Hindlimb muscle (tissue), 1 donor: ENCODE results near the gene UNKL. TPM values are rescaled to one million over a fixed set of nuclear protein-coding genes. Genes with fewer than 3 reads are reported as not detected.
"Not testable (repeated sequence)": the region's sequence is repeated elsewhere in the genome, so short reads cannot be mapped to it uniquely, and the experiment has no call there.

Experiments used
- DNase-seq: peaks from one replicate; pipeline ENCODE4 v3.0.0-alpha.2; 2013
- polyA plus RNA-seq: library from polyadenylated mRNA; unstranded; fragments of 120-200 nt; gene quantifications from one replicate; pipeline ENCODE4 v1.2.1, GENCODE V29; 2013; ENCODE audit not compliant: insufficient read length

The UNKL gene
- polyA plus RNA-seq, 1 donor, result 9.8 TPM

DNA sequence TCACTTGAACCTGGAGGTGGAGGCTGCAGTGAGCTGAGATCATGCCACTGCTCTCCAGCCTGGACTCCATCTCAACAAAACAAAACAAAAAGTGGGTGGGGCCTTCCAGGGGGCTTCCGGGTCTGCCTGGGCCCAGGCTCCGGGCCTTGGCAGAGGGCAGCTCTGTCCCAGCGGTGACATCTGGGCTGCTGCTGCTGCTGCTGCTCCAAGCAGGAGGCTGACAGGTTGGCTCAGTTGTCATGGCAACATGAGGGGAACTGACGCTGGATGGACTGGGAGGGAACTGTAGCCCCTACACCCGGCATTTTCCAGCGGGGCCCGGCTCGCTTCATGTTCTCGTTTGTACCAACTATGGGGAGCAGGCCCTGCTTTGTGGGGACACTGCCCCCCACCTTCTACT is 77.0 kb downstream of the UNKL start:
- no peak for DNase-seq

GRCh38 chr16:1336619-1337018 is 77.9 kb downstream of the UNKL start:
- DNase-seq, result no peak

- no peak for DNase-seq
Measured at GRCh38 chr16:1335996-1336395, 78.5 kb downstream of the UNKL start.

DNA sequence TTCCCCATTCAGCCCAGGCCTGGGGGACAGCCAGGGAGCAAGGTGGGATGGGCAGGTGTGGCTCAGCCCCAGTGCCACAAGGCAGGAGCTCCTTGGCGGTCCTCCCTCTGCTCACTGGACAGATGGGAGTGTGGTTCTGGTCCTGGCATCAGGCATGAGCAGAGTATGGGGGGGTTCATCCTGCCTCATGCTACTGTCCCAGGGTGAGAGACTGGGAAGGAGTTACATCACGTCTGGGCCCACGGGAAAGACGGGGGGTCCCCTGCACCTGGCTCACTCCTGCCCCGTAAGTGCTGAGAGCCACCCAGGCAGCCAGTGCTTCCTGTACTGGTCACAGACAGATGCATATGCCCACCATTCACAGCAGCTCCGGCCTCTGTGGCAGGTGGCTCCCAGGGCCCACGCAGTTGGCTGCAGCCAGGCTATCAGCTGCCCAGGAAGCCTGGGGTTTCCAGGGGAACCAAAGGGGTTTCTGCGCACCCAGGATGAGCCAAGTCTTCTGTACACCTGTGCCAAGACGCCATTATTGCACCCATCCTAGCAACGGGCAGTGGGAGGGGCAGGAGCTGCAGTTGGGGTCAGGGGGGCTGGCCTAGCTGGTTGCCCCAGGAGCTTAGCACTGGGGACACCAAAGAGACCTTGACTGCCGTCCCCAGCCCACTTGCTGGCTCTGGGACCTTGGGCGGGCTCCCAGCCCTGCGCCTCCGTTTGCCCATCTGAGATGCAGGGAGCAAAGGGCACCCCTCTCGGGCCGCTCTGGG is 79.1 kb downstream of the UNKL start:
- DNase-seq, result no peak

DNA sequence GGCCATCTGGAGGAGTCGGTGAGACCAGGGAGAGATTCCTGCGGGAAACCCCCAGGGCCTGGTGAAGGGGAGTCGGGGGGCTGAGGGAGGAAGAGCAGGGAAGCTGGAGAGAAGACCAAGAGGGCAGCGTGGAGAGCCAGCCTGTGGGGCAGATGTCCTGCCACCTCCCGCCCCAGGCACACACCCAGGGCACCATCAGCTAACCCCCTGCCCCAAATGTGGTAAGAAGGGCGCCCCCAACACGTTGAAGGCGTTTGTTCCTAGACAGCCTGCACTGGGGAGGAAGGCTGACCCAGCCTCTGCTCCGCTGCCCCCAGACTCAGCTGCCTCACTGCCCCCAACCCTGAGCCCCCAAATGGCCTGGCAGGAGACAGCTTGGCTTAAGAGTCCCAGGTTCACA is 79.8 kb downstream of the UNKL start:
- no peak for DNase-seq

DNA sequence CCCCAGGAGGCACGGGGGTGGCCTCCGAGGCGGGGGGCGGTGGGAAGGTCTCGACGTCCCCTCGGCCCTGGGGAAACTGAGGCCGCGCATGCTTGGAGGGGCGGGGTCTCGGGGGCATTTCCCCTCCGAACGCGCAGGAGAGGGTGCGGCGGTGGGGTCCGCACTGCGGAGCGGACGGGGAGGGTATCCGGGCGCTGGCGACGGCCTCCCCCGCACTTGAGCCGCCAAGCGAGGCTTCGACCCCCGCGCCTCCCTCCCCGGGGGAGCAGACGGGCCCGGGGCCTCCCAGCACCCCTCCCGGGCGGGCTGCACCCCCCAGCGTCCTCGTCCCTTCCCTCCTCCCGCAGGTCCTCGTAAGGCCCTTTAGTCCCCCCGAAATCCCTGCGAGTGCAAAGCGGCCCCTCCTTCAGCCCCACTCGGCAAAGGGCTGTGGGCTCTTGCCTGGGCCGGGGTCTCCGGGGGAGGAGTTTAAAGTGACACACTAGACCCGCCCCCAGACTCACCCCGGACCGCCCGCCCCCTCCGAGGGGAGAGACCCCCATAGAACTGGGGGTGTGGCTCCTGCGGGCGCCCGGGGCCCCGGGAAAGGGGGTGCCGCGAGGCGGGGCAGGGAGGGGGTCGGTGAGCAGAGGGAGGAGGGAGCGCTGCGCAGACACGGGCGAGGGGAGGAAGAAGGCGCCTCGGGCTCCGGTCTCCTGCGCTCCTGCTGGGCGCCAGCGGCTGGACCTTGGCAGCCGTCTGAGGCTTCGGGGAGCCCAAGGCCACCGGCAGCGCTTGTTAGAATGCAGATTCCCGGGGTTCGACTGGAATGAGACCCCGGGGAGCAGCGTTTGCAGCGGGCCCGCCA is 80.4 kb downstream of the UNKL start:
- no peak for DNase-seq

DNA sequence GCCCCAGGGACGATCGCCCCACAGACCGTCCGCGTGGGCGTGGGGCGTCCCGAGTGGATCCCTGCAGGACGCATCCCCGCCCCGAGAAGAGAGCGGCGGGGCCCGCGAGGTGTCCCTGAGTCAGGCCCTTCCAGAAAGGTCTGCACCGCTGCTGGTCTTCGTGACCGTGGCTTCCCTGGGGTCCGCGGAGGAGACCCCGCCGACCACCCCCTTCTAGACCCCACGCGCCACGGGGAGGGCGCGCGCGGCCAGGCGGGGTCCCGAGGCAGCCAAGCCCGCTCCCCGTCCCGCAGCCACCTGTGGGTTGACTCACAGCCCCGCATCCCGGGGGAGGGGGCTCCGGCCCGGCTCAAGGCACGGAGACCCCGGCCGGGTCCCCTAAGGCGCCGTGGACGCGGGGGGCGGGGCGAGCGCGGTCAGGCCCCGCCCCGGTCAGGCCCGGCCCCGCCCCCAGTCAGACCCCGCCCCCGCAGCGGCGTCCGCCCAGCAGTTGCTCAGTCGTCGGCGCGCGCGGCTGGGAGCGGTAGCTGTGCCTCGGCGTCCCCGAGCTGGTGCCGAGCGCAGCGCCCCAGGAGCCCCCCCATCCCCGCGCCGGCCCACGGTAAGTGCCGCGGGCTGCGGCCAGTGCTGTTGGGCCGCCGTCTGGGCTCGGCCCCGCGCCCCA is 81.2 kb downstream of the UNKL start, which contains the start of gene BAIAP3:
Gene BAIAP3, plus strand, starts transcription at position 497 of the 664 bp plus-strand sequence. CDS start 4,905 bp downstream, outside the sequence.
- DNase-seq, result no peak

- DNase-seq, result no peak
Measured at GRCh38 chr16:1332618-1333148, 81.8 kb downstream of the UNKL start.

GRCh38 chr16:1331712-1332617 is 82.5 kb downstream of the UNKL start:
- peak; percentile 37 for DNase-seq

GRCh38 chr16:1330931-1331711 is 83.4 kb downstream of the UNKL start:
- DNase-seq, result no peak

- no peak for DNase-seq
Measured at GRCh38 chr16:1330260-1330914, 84.1 kb downstream of the UNKL start.

DNA sequence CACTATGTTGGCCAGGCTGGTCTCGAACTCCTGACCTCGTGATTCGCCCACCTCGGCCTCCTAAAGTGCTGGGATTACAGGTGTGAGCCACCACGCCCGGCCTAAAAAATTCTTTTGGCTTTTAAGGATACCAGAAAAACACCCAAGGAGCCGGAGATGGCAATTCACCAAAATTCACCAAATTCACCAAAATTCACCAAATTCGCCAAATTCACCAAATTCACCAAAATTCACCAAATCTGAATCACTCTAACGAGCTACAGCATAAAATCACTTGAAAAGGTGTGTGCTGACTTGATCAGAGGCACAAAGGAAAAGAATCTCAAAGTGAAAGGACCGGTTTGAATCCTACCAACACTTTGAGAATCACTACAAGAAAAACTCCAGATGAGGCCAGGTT is 85.5 kb downstream of the UNKL start:
- not testable (repeated sequence) for DNase-seq

GRCh38 chr16:1328136-1328535 is 86.4 kb downstream of the UNKL start:
- DNase-seq, result not testable (repeated sequence)

DNA sequence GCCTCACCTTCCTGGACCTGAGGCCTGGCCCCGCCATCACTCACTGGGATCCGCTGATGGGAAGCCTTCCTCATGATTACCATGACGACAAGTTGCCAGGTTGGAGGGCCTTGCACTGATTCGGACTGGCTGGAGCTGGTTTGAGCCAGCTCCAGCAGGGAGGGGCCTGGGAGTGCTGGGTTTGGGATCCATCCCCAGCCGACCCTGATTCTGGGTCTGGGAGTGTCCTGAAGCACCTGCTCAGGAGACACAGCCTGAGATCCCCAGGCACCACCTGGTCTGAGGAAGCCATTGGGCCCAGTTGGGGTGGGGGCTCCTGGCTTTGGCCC is 86.9 kb downstream of the UNKL start:
- DNase-seq, result no peak

- DNase-seq, result no peak
Measured at GRCh38 chr16:1326946-1327618, 87.4 kb downstream of the UNKL start.

DNA sequence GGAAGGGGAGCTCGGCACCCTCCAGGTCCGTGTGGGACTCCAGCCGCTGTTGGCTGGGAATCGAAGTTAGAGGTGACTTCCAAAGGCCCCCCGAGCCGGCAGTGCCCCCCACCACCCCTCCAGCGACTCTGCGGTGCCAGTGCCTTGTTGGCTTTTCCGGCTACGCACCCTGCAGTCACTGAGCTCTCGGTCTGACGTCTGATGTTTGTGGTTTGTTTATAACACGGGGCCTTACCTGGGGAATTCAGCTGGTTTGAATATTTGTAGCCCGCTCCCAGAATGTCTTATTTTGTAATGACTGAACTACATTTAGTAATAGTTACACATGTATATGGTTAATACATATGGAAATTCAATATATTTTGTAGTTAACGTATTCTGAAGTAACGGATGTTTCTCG is 88.1 kb downstream of the UNKL start:
- no peak for DNase-seq

GRCh38 chr16:1325673-1326371 is 88.7 kb downstream of the UNKL start:
- DNase-seq, result no peak

- DNase-seq, result no peak
Measured at GRCh38 chr16:1325261-1325660, 89.2 kb downstream of the UNKL start.

DNA sequence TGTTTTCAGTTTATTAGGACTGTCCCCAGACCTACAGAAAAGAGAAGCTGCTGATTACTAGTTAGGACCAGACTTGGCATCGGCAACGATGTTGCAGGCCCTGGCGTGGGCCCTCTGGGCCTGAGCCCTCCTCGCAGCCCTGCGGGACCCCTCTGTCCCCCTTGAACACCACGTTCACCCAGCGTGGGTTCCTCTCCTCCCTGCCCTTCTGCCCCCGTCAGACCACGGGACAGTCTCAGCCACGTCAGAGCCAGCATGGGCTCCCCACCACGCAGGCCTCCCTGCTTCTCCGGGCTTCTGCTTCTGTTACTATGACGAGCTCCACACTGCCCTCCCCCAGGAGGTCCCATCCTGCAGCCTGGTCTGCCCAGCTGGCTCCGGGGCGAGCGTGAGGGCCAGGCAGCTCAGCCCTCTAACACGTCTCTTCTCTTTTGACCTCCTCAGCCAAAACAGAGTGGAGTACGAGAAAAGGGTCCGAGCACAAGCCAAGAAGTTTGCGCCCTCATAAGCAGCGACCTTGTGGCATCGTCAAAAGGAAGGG is 90.1 kb downstream of the UNKL start:
- DNase-seq, result no peak
